Measurements from ENCODE around the gene FAM181A. TPM values are rescaled to one million over a fixed set of nuclear protein-coding genes. Genes with fewer than 3 reads are reported as not detected.

Gene FAM181A
- total RNA-seq, 5 donors from 2014 or later (not counting 1 experiment from before 2014, with no cell fraction given): not detected

GRCh38 chr14:93977790-93978581 is 50.8 kb downstream of the FAM181A start:
- Mint-ChIP-seq H3K27me3 (peaks cover 0 to under 1% of the 10 kb centered on the region in 2 donors), H3K4me1 (peaks cover 53 to 62% (median 53%) of the 10 kb centered on the region in 3 donors), H3K36me3 (peaks cover 6% of the 10 kb centered on the region), H3K4me3 (peak overlapping the region in 2 of 3 donors; percentile 31 to 64), H3K27ac (peak overlapping the region; percentile 90 to 91), H3K9me3 (peaks cover 11 to 14% (median 12%) of the 10 kb centered on the region in 3 donors)
- Histone ChIP-seq H3K27me3 (replicated peaks in 1 of 2; ENCODE audit: control insufficient read depth in 2 of 2, extremely low read depth in 1 of 2, insufficient read depth in 2 of 2, low read length in 1 of 2) (peaks cover 0 to 24% of the 10 kb centered on the region in 2 experiments), H3K4me3 (ENCODE audit: control insufficient read depth in 1 of 2, extremely low read depth in 1 of 2, low read length in 1 of 2) (peak overlapping the region in 1 of 2 donors; percentile 15), H3K9me3 (no peaks in the 10 kb centered on the region), H3K27ac (ENCODE audit: low read length) (peak overlapping the region; percentile 67), H3K4me1 (ENCODE audit: control insufficient read depth in 1 of 2, extremely low read depth in 1 of 2, insufficient read depth in 2 of 2, low read length in 2 of 2) (peaks cover 10 to 62% of the 10 kb centered on the region in 2 experiments), H3K36me3 (ENCODE audit: control insufficient read depth in 2 of 2, extremely low read depth in 1 of 2, insufficient read depth in 1 of 2, low read length in 1 of 2) (no peaks in the 10 kb centered on the region)
- ATAC-seq (replicated peaks in 1 of 4) (peak; percentile 90 to 95 (median 94)), DNase-seq (peak; percentile 42 to 89 (median 61))
- ChIA-PET CTCF (interaction anchor here in 1 of 2 donors (0.6 to 1.1 kb wide), 5 partner anchors 15 to 203 kb away, joined by 3 to 12 read pairs (median 4); no protein-coding TSS in a partner anchor), POLR2A (interaction anchor here in 1 of 2 donors (0.7 kb wide), 1 partner anchor 102 kb away, joined by 3 read pairs; no protein-coding TSS in a partner anchor)
- 98% methylated on average over 5 of the region's 11 CpGs for WGBS (ENCODE audit: insufficient coverage)

GRCh38 chr14:93978735-93979134 is 51.6 kb downstream of the FAM181A start:
- ATAC-seq (replicated peaks in 1 of 4) (peak in 2 of 4 experiments; percentile 12 to 37), DNase-seq (no peak)
- POLR2A ChIA-PET: interaction anchor here (0.6 to 0.7 kb wide), 2 partner anchors 101 to 967 kb away, joined by 3 read pairs; no protein-coding TSS in a partner anchor
- WGBS (ENCODE audit: insufficient coverage): 76% methylated on average over 4 of the region's 4 CpGs
- peak overlapping the region in 2 of 3 donors; percentile 25 to 64 for H3K4me3 Mint-ChIP-seq
- H3K27ac Mint-ChIP-seq: peak overlapping the region; percentile 90 to 91
- Histone ChIP-seq H3K27ac (ENCODE audit: low read length) (peak overlapping the region; percentile 67), H3K36me3 (ENCODE audit: control insufficient read depth in 2 of 2, extremely low read depth in 1 of 2, insufficient read depth in 1 of 2, low read length in 1 of 2) (no peaks in the 10 kb centered on the region), H3K4me1 (ENCODE audit: control insufficient read depth in 1 of 2, extremely low read depth in 1 of 2, insufficient read depth in 2 of 2, low read length in 2 of 2) (peaks cover 10 to 62% of the 10 kb centered on the region in 2 experiments), H3K9me3 (no peaks in the 10 kb centered on the region), H3K4me3 (ENCODE audit: control insufficient read depth in 1 of 2, extremely low read depth in 1 of 2, low read length in 1 of 2) (no peak overlapping the region), H3K27me3 (replicated peaks in 1 of 2; ENCODE audit: control insufficient read depth in 2 of 2, extremely low read depth in 1 of 2, insufficient read depth in 2 of 2, low read length in 1 of 2) (peaks cover 0 to 28% of the 10 kb centered on the region in 2 experiments)
- peaks cover 11 to 14% (median 12%) of the 10 kb centered on the region in 3 donors for H3K9me3 Mint-ChIP-seq
- peaks cover 0 to 1% of the 10 kb centered on the region in 2 donors for H3K27me3 Mint-ChIP-seq
- peaks cover 50 to 62% (median 50%) of the 10 kb centered on the region in 3 donors for H3K4me1 Mint-ChIP-seq
- H3K36me3 Mint-ChIP-seq: peaks cover 6% of the 10 kb centered on the region
- CTCF ChIA-PET: interaction anchor here in 1 of 2 donors (0.6 to 1.3 kb wide), 6 partner anchors 15 to 202 kb away, joined by 3 to 12 read pairs (median 4); no protein-coding TSS in a partner anchor

Other genes with a start within 250 kb of the FAM181A start
- gene PRIMA1, start 138.9 kb upstream of the FAM181A start, total RNA-seq: not detected
- 1 to 10 TPM; 2.7 to 5.4 (median 3.3) TPM for gene ASB2, start 49.2 kb downstream of the FAM181A start, total RNA-seq
- not detected for gene CCDC197, start 70.0 kb downstream of the FAM181A start, total RNA-seq
- under 1 TPM; 0.09 to 0.57 (median 0.28) TPM for gene OTUB2, start 99.0 kb downstream of the FAM181A start, total RNA-seq
- gene DDX24, start 153.9 kb downstream of the FAM181A start, total RNA-seq: 100 to 1,000 TPM; 258 to 448 (median 265) TPM
- 10 to 100 TPM in 3 of 5 donors, 1 to 10 TPM in 2; 7.1 to 10.4 (median 10.0) TPM for gene IFI27L1, start 154.0 kb downstream of the FAM181A start, total RNA-seq
- 1 to 10 TPM; 1.6 to 6.1 (median 1.8) TPM for gene IFI27, start 183.4 kb downstream of the FAM181A start, total RNA-seq
- 10 to 100 TPM; 18.2 to 37.4 (median 27.7) TPM for gene IFI27L2, start 202.3 kb downstream of the FAM181A start, total RNA-seq
- 1 to 10 TPM in 3 of 5 donors, under 1 TPM in 2; 0.41 to 2.5 (median 1.3) TPM for gene PPP4R4, start 247.0 kb downstream of the FAM181A start, total RNA-seq

Measured in T-cell (primary cell).